HepG2 (cell line): Measurements from ENCODE around the gene SLCO4A1. TPM values are rescaled to one million over a fixed set of nuclear protein-coding genes. Genes with fewer than 3 reads are reported as not detected.

Source experiments
- BRD4 ChIP-seq: sonication (generic); formaldehyde crosslinking; IDR thresholded peaks from 2 replicates; pipeline ENCODE4 v1.4.0; 2020; ENCODE audit warnings: missing genetic modification reagents
- CENPT ChIP-seq: sonication (generic); formaldehyde crosslinking; IDR thresholded peaks from 2 replicates; pipeline ENCODE4 v1.8.0; 2022; ENCODE audit warnings: low read depth, mild to moderate bottlenecking, moderate library complexity, missing genetic modification reagents
- DDIT3 ChIP-seq: sonication (generic); formaldehyde crosslinking; IDR thresholded peaks from 2 replicates; pipeline ENCODE4 v1.4.0; 2020; ENCODE audit warnings: mild to moderate bottlenecking, missing genetic modification reagents
- HDAC1 ChIP-seq: sonication (generic); formaldehyde crosslinking; IDR thresholded peaks from 2 replicates; pipeline ENCODE4 v1.5.1; 2020; ENCODE audit warnings: mild to moderate bottlenecking, missing genetic modification reagents
- HMGA1 ChIP-seq: sonication (generic); formaldehyde crosslinking; conservative IDR thresholded peaks from 2 replicates; pipeline ENCODE4 v1.4.0; 2020; ENCODE audit warnings: missing genetic modification reagents
- KDM1A ChIP-seq: IDR thresholded peaks from 2 replicates; pipeline ENCODE4 v1.6.1; 2016; ENCODE audit warnings: missing compliant biosample characterization
- KDM3A ChIP-seq: IDR thresholded peaks from 2 replicates; pipeline ENCODE4 v1.6.1; 2018; ENCODE audit warnings: low read depth, missing compliant biosample characterization
- KLF13 ChIP-seq: sonication (generic); formaldehyde crosslinking; IDR thresholded peaks from 2 replicates; pipeline ENCODE4 v1.4.0; 2020; ENCODE audit warnings: mild to moderate bottlenecking, missing genetic modification reagents
- MEIS2 ChIP-seq: sonication (generic); formaldehyde crosslinking; IDR thresholded peaks from 2 replicates; pipeline ENCODE4 v1.9.0; 2021; ENCODE audit warnings: mild to moderate bottlenecking, missing genetic modification reagents
- ONECUT2 ChIP-seq: sonication (generic); formaldehyde crosslinking; IDR thresholded peaks from 2 replicates; pipeline ENCODE4 v1.4.0; 2020; ENCODE audit warnings: missing genetic modification reagents
- PPARG ChIP-seq: conservative IDR thresholded peaks from 2 replicates; pipeline ENCODE4 v1.6.1; 2016; ENCODE audit warnings: missing biosample characterization, missing genetic modification reagents
- RAD51 ChIP-seq: fragments of 450-650 bp; IDR thresholded peaks from 2 replicates; pipeline ENCODE4 v1.6.1; 2016; ENCODE audit warnings: borderline replicate concordance
- RELA ChIP-seq: sonication (generic); formaldehyde crosslinking; IDR thresholded peaks from 2 replicates; pipeline ENCODE4 v1.4.0; 2020; ENCODE audit warnings: missing genetic modification reagents
- SNRNP70 ChIP-seq: fragments of 200-400 bp; formaldehyde crosslinking; IDR thresholded peaks from 2 replicates; pipeline ENCODE4 v1.6.1; 2017; ENCODE audit warnings: mild to moderate bottlenecking, low read depth, low read length, moderate library complexity
- SOX6 ChIP-seq, 2 experiments: fragments of 450-650 bp in 1 of 2; sonication (generic) in 1 of 2; formaldehyde crosslinking in 1 of 2; IDR thresholded peaks; 2 replicates each; pipeline versions ENCODE4 v1.4.0 to v1.6.1; 2017 to 2020; ENCODE audit warnings: antibody characterized with exemption in 1 of 2, mild to moderate bottlenecking in 1 of 2, missing genetic modification reagents in 1 of 2
- ZNF256 ChIP-seq: sonication (generic); formaldehyde crosslinking; conservative IDR thresholded peaks from 2 replicates; pipeline ENCODE4 v1.4.0; 2020; ENCODE audit warnings: missing genetic modification reagents
- ZNF570 ChIP-seq: sonication (generic); formaldehyde crosslinking; IDR thresholded peaks from 2 replicates; pipeline ENCODE4 v1.4.0; 2020; ENCODE audit warnings: mild to moderate bottlenecking, missing genetic modification reagents, borderline replicate concordance
- ZNF614 ChIP-seq: IDR thresholded peaks from 2 replicates; pipeline ENCODE4 v1.6.1; 2018; ENCODE audit warnings: missing biosample characterization, missing genetic modification reagents, inconsistent platforms, borderline replicate concordance
- ZNF616 ChIP-seq: sonication (generic); formaldehyde crosslinking; IDR thresholded peaks from 2 replicates; pipeline ENCODE4 v1.5.0; 2020; ENCODE audit warnings: low read depth, mild to moderate bottlenecking, missing genetic modification reagents
- ZNF639 ChIP-seq: conservative IDR thresholded peaks from 2 replicates; pipeline ENCODE4 v1.6.1; 2018; ENCODE audit warnings: missing genetic modification reagents
- polyA plus RNA-seq, 8 experiments: library from polyadenylated mRNA; depleted of rRNA in 3 of 8; stranded (reverse) in 7 of 8; unstranded in 1 of 8; fragments of >200 nt; fragmentation: Illumina TruSeq in 4 of 8; extraction: Trizol in 4 of 8; gene quantifications; 2 replicates each; pipeline versions ENCODE4 v1.2.1 to v1.2.3, GENCODE V29; 2011 to 2016; ENCODE audit warnings: low read depth in 4 of 8, missing spikeins in 1 of 8, mixed read lengths in 1 of 8; ENCODE audit not compliant: insufficient read depth in 1 of 8
- total RNA-seq, 5 experiments: library from RNA; depleted of rRNA; stranded (reverse); fragments of >200 nt; fragmentation: Illumina TruSeq; extraction: Trizol; gene quantifications; 2 replicates each; pipeline ENCODE4 v1.2.3, GENCODE V29; 2016; ENCODE audit warnings: low read depth in 1 of 5
- TF ChIP-seq, protein P1 (sequence below): sonication (generic); formaldehyde crosslinking; IDR thresholded peaks from 2 replicates; pipeline ENCODE4 v1.4.0; 2020; ENCODE audit warnings: missing genetic modification reagents
- TF ChIP-seq, protein P2 (sequence below): IDR thresholded peaks from 2 replicates; pipeline ENCODE4 v1.6.1; 2016; ENCODE audit warnings: low read depth

Gene SLCO4A1
- total and polyA plus RNA-seq, 2 of the 13 experiments (the other 11 are each of a cell fraction or from before 2014, with no cell fraction given), result 55.5 to 112 TPM

DNA sequence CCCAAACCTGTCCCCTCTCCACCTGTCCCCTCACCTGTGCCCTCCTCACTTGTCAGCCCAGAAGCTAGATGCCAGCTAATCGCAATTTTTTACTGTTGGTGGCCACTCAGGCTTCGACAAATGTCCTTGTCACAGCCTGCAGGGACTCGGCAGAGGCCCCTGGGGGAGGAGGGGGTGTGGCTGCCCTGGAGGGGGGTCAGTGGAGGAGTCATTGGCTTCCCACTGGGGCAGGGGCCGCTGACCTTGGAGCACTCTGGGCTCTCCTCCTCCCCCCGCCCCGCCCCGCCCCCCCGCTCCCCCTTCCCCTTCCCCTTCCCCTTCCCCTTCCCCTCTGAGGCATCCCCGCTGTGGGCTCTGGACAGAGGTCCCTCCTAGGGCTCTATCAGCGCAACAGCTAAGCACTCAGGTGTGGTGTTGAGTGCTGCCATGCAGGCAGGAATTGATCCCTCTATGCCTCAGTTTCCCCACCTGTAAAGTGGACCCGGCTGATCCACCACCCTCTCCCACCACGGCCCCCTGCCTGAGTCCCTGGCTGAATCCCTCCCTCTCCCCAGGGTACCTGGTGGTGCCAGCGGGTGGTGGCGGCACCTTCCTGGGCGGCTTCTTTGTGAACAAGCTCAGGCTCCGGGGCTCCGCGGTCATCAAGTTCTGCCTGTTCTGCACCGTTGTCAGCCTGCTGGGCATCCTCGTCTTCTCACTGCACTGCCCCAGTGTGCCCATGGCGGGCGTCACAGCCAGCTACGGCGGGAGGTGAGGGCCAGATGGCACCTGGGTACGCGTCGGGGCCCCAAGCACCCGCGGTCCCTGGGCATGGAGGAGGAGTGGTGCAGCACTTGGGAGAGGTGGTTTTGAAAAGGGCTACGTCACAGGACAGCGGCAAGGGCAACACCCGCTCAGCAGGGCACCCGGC, 23.8 kb downstream of the SLCO4A1 start (continued):
- TF ChIP-seq SOX6 (IDR thresholded peaks at IDR 0.05) (no peak), SOX6 (CRISPR knock-in tag; IDR thresholded peaks at IDR 0.05) (no peak), KDM1A (CRISPR knock-in tag) (no peak), CENPT (no peak), MEIS2 (no peak), ZNF256 (CRISPR knock-in tag) (no peak), SNRNP70 (no peak), DDIT3 (CRISPR knock-in tag) (no peak), RAD51 (no peak), PPARG (CRISPR knock-in tag) (no peak), ZNF616 (CRISPR knock-in tag) (no peak), KLF13 (no peak), KDM3A (0 out of 2 replicates have a peak, but pooled peaks have one; percentile 3), HDAC1 (CRISPR knock-in tag) (no peak), ZNF639 (CRISPR knock-in tag) (peak; percentile 7; the same call in 1 of the 2 replicates), BRD4 (no peak; the same call in 1 of the 2 replicates), RELA (no peak), ZNF614 (CRISPR knock-in tag) (no peak), HMGA1 (no peak), ONECUT2 (CRISPR knock-in tag) (no peak), ZNF570 (CRISPR knock-in tag) (no peak)
- TF ChIP-seq, protein P1, sequence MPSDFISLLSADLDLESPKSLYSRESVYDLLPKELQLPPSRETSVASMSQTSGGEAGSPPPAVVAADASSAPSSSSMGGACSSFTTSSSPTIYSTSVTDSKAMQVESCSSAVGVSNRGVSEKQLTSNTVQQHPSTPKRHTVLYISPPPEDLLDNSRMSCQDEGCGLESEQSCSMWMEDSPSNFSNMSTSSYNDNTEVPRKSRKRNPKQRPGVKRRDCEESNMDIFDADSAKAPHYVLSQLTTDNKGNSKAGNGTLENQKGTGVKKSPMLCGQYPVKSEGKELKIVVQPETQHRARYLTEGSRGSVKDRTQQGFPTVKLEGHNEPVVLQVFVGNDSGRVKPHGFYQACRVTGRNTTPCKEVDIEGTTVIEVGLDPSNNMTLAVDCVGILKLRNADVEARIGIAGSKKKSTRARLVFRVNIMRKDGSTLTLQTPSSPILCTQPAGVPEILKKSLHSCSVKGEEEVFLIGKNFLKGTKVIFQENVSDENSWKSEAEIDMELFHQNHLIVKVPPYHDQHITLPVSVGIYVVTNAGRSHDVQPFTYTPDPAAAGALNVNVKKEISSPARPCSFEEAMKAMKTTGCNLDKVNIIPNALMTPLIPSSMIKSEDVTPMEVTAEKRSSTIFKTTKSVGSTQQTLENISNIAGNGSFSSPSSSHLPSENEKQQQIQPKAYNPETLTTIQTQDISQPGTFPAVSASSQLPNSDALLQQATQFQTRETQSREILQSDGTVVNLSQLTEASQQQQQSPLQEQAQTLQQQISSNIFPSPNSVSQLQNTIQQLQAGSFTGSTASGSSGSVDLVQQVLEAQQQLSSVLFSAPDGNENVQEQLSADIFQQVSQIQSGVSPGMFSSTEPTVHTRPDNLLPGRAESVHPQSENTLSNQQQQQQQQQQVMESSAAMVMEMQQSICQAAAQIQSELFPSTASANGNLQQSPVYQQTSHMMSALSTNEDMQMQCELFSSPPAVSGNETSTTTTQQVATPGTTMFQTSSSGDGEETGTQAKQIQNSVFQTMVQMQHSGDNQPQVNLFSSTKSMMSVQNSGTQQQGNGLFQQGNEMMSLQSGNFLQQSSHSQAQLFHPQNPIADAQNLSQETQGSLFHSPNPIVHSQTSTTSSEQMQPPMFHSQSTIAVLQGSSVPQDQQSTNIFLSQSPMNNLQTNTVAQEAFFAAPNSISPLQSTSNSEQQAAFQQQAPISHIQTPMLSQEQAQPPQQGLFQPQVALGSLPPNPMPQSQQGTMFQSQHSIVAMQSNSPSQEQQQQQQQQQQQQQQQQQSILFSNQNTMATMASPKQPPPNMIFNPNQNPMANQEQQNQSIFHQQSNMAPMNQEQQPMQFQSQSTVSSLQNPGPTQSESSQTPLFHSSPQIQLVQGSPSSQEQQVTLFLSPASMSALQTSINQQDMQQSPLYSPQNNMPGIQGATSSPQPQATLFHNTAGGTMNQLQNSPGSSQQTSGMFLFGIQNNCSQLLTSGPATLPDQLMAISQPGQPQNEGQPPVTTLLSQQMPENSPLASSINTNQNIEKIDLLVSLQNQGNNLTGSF (CRISPR knock-in tag), result no peak
- TF ChIP-seq, protein P2, sequence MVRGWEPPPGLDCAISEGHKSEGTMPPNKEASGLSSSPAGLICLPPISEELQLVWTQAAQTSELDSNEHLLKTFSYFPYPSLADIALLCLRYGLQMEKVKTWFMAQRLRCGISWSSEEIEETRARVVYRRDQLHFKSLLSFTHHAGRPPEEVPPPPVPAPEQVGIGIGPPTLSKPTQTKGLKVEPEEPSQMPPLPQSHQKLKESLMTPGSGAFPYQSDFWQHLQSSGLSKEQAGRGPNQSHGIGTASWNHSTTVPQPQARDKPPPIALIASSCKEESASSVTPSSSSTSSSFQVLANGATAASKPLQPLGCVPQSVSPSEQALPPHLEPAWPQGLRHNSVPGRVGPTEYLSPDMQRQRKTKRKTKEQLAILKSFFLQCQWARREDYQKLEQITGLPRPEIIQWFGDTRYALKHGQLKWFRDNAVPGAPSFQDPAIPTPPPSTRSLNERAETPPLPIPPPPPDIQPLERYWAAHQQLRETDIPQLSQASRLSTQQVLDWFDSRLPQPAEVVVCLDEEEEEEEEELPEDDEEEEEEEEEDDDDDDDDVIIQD (CRISPR knock-in tag), result no peak
